IMR-90 (cell line): Measurements from ENCODE around the gene NTN4. TPM values are rescaled to one million over a fixed set of nuclear protein-coding genes. Genes with fewer than 3 reads are reported as not detected.

Source experiments
- ATAC-seq: fragments of 200-7000 bp; cut with Tn5 transposase; 2 replicates; pipeline ENCODE4 v1.9.1; 2020; ENCODE audit warnings: low read depth, mild to moderate bottlenecking, moderate library complexity
- BruUV-seq: library from RNA; stranded (reverse); fragments of 400-500 nt; replicated peaks from 2 replicates; lab custom pipeline; 2021; lab: Mats Ljungman, UMichigan
- CTCF ChIA-PET: fragments of 300-600 bp; formaldehyde crosslinking; extraction: SDS; loops from one replicate; lab custom pipeline; 2021; ENCODE audit warnings: antibody characterized with exemption; lab: Yijun Ruan, JAX
- POLR2A ChIA-PET: fragments of 300-600 bp; sonication (Branson Sonifier 250); formaldehyde crosslinking; loops from one replicate; lab custom pipeline; 2022; ENCODE audit warnings: antibody characterized with exemption; ENCODE audit not compliant: unreplicated experiment; lab: Charles Lee
- DNase-seq: peaks from one replicate; pipeline ENCODE4 v3.0.0; 2013
- H2AFZ ChIP-seq: replicated peaks from 2 replicates; pipeline ENCODE3; 2013; ENCODE audit warnings: low read length, mild to moderate bottlenecking; ENCODE audit not compliant: poor library complexity
- H2AK5ac ChIP-seq: 2 replicates; pipeline ENCODE4 v1.6.1; 2013; ENCODE audit warnings: low read depth, low read length, inconsistent platforms
- H2AK9ac ChIP-seq: replicated peaks from 2 replicates; pipeline ENCODE3; 2013; ENCODE audit warnings: mild to moderate bottlenecking, low read depth, low read length, moderate library complexity; ENCODE audit not compliant: poor library complexity
- H2BK120ac ChIP-seq: 2 replicates; pipeline ENCODE4 v1.6.1; 2013; ENCODE audit warnings: low read depth, low read length, inconsistent platforms
- H2BK15ac ChIP-seq: 3 replicates; pipeline ENCODE4 v1.6.1; 2013; ENCODE audit warnings: low read depth, low read length, inconsistent platforms
- H2BK20ac ChIP-seq: 2 replicates; pipeline ENCODE4 v1.6.1; 2013; ENCODE audit warnings: low read depth, mild to moderate bottlenecking, inconsistent platforms, low read length, moderate library complexity
- H2BK5ac ChIP-seq: 2 replicates; pipeline ENCODE4 v1.6.1; 2013; ENCODE audit warnings: mild to moderate bottlenecking, low read depth, low read length, inconsistent platforms; ENCODE audit not compliant: poor library complexity, severe bottlenecking
- H3K14ac ChIP-seq: replicated peaks from 2 replicates; pipeline ENCODE4 v1.6.1; 2013; ENCODE audit warnings: low read depth, low read length, inconsistent platforms
- H3K18ac ChIP-seq: 2 replicates; pipeline ENCODE4 v1.6.1; 2013; ENCODE audit warnings: low read depth, low read length, control low read depth
- H3K23ac ChIP-seq: 2 replicates; pipeline ENCODE4 v1.6.1; 2013; ENCODE audit warnings: low read depth, low read length, inconsistent platforms
- H3K27ac ChIP-seq: 2 replicates; pipeline ENCODE4 v1.5.1; 2013; ENCODE audit warnings: mild to moderate bottlenecking, control low read depth, low read length; ENCODE audit not compliant: insufficient read depth
- H3K27me3 ChIP-seq: 2 replicates; pipeline ENCODE4 v1.6.1; 2013; ENCODE audit warnings: low read length; ENCODE audit not compliant: control insufficient read depth, insufficient read depth
- H3K36me3 ChIP-seq: 2 replicates; pipeline ENCODE4 v1.6.1; 2013; ENCODE audit warnings: low read length, mixed read lengths; ENCODE audit not compliant: control insufficient read depth, insufficient read depth
- H3K4ac ChIP-seq: 2 replicates; pipeline ENCODE4 v1.6.1; 2013; ENCODE audit warnings: low read depth, low read length, inconsistent platforms
- H3K4me1 ChIP-seq: 2 replicates; pipeline ENCODE4 v1.6.1; 2013; ENCODE audit warnings: low read length, mixed read lengths; ENCODE audit not compliant: control insufficient read depth, insufficient read depth
- H3K4me2 ChIP-seq: 2 replicates; pipeline ENCODE4 v1.6.1; 2013; ENCODE audit warnings: low read depth, mild to moderate bottlenecking, control low read depth, low read length, moderate library complexity
- H3K4me3 ChIP-seq: 2 replicates; pipeline ENCODE4 v1.5.1; 2013; ENCODE audit warnings: low read depth, mild to moderate bottlenecking, control low read depth, low read length, moderate library complexity; ENCODE audit not compliant: insufficient read depth
- H3K56ac ChIP-seq: 2 replicates; pipeline ENCODE4 v1.6.1; 2013; ENCODE audit warnings: low read length, inconsistent platforms; ENCODE audit not compliant: insufficient read depth; ENCODE audit errors: extremely low read depth
- H3K79me1 ChIP-seq, 2 experiments: 2 replicates each; pipeline ENCODE4 v1.6.1; 2013; ENCODE audit warnings: low read length in 2 of 2, inconsistent platforms in 1 of 2, low read depth in 1 of 2
- H3K9ac ChIP-seq: 2 replicates; pipeline ENCODE4 v1.6.1; 2013; ENCODE audit warnings: low read depth, low read length, control low read depth
- H3K9me1 ChIP-seq: 2 replicates; pipeline ENCODE4 v1.6.1; 2013; ENCODE audit warnings: low read length, inconsistent platforms; ENCODE audit not compliant: insufficient read depth
- H3K9me3 ChIP-seq: 2 replicates; pipeline ENCODE4 v1.6.1; 2013; ENCODE audit warnings: low read length; ENCODE audit not compliant: control insufficient read depth, insufficient read depth
- H4K20me1 ChIP-seq: 2 replicates; pipeline ENCODE4 v1.6.1; 2013; ENCODE audit warnings: low read length, inconsistent platforms; ENCODE audit not compliant: insufficient read depth
- H4K5ac ChIP-seq: 2 replicates; pipeline ENCODE4 v1.6.1; 2013; ENCODE audit warnings: mild to moderate bottlenecking, low read depth, low read length, control low read depth
- H4K8ac ChIP-seq, 2 experiments: 2 replicates each; pipeline ENCODE4 v1.6.1; 2013; ENCODE audit warnings: low read depth in 2 of 2, low read length in 2 of 2, control low read depth in 1 of 2, inconsistent platforms in 1 of 2
- H4K91ac ChIP-seq: 2 replicates; pipeline ENCODE4 v1.6.1; 2013; ENCODE audit warnings: low read depth, low read length, inconsistent platforms; ENCODE audit not compliant: insufficient read depth
- BHLHE40 ChIP-seq: fragments of 150-350 bp; IDR thresholded peaks from 2 replicates; pipeline ENCODE4 v1.6.1; 2016; ENCODE audit warnings: mild to moderate bottlenecking, low read depth, low read length
- CEBPB ChIP-seq: IDR thresholded peaks from 2 replicates; pipeline ENCODE4 v1.6.1; 2012; ENCODE audit warnings: low read depth, low read length, improper control_type of control experiment
- CHD1 ChIP-seq: IDR thresholded peaks from 2 replicates; pipeline ENCODE4 v1.6.1; 2012; ENCODE audit warnings: low read depth, low read length, improper control_type of control experiment
- CTCF ChIP-seq: conservative IDR thresholded peaks from 2 replicates; pipeline ENCODE4 v1.5.1; 2012; ENCODE audit warnings: mild to moderate bottlenecking, low read depth, low read length, improper control_type of control experiment
- ELK1 ChIP-seq: fragments of 150-350 bp; IDR thresholded peaks from 2 replicates; pipeline ENCODE4 v1.6.1; 2016; ENCODE audit warnings: low read depth, mild to moderate bottlenecking, low read length, moderate library complexity, borderline replicate concordance
- FOS ChIP-seq: fragments of 150-350 bp; IDR thresholded peaks from 2 replicates; pipeline ENCODE4 v1.6.1; 2016; ENCODE audit warnings: low read depth, low read length
- MAFK ChIP-seq: IDR thresholded peaks from 2 replicates; pipeline ENCODE4 v1.6.1; 2012; ENCODE audit warnings: low read depth, low read length, improper control_type of control experiment
- MAZ ChIP-seq: IDR thresholded peaks from 2 replicates; pipeline ENCODE4 v1.6.1; 2012; ENCODE audit warnings: low read depth, mild to moderate bottlenecking, low read length, improper control_type of control experiment, moderate library complexity, borderline replicate concordance
- MXI1 ChIP-seq: IDR thresholded peaks from 2 replicates; pipeline ENCODE4 v1.6.1; 2012; ENCODE audit warnings: low read depth, mild to moderate bottlenecking, low read length, moderate library complexity, borderline replicate concordance
- NFE2L2 ChIP-seq: fragments of 150-350 bp; IDR thresholded peaks from 2 replicates; pipeline ENCODE4 v1.6.1; 2016; ENCODE audit warnings: low read depth, mild to moderate bottlenecking, low read length
- POLR2A ChIP-seq: IDR thresholded peaks from 2 replicates; pipeline ENCODE4 v1.6.1; 2012; ENCODE audit warnings: mild to moderate bottlenecking, low read depth, low read length
- RAD21 ChIP-seq: IDR thresholded peaks from 2 replicates; pipeline ENCODE4 v1.6.1; 2012; ENCODE audit warnings: low read length, improper control_type of control experiment
- RCOR1 ChIP-seq: IDR thresholded peaks from 2 replicates; pipeline ENCODE4 v1.6.1; 2012; ENCODE audit warnings: mild to moderate bottlenecking, low read length, improper control_type of control experiment; ENCODE audit not compliant: insufficient replicate concordance
- RFX5 ChIP-seq: IDR thresholded peaks from 2 replicates; pipeline ENCODE4 v1.8.0; 2012; ENCODE audit warnings: low read depth, mild to moderate bottlenecking, low read length, moderate library complexity
- SMC3 ChIP-seq: fragments of 150-350 bp; IDR thresholded peaks from 2 replicates; pipeline ENCODE4 v1.6.1; 2016; ENCODE audit warnings: low read depth, mild to moderate bottlenecking, antibody characterized with exemption, low read length, moderate library complexity
- USF2 ChIP-seq: fragments of 150-350 bp; IDR thresholded peaks from 2 replicates; pipeline ENCODE4 v1.6.1; 2017; ENCODE audit warnings: mild to moderate bottlenecking, antibody characterized with exemption, low read length, low read depth
- WGBS, 2 experiments: methylation state at CpG; one replicate each; pipeline versions ENCODE4 v1.1.5 to v1.1.7; 2013; ENCODE audit warnings: missing lambda C conversion rate in 2 of 2; ENCODE audit not compliant: insufficient read length in 1 of 2; ENCODE audit errors: extremely low coverage in 2 of 2; 5-methylcytosine and 5-hydroxymethylcytosine counted together
- dilution Hi-C: fragments of 300-500 bp; cut with HindIII; formaldehyde crosslinking; loops from one replicate; pipeline ENCODE4 v1.14.3; 2018; ENCODE audit warnings: low sequenced_read_pairs; ENCODE audit not compliant: unreplicated experiment
- in situ Hi-C: fragments of 300-500 bp; cut with MboI; formaldehyde crosslinking; loops from 3 replicates; pipeline ENCODE4 v1.14.3; 2019; ENCODE audit warnings: low sequenced_read_pairs, inconsistent platforms, mixed read lengths
- intact Hi-C: fragments of 100-400 bp; cut with micrococcal nuclease; formaldehyde crosslinking; loops from 2 replicates; pipeline ENCODE4 v1.10.0; 2022
- polyA plus RNA-seq, 3 experiments: library from polyadenylated mRNA; depleted of rRNA; stranded (reverse); fragments of >200 nt; gene quantifications; 2 replicates each; pipeline ENCODE4 v1.2.3, GENCODE V29; 2012; ENCODE audit warnings: low replicate concordance in 1 of 3
- total RNA-seq: library from RNA; depleted of rRNA; stranded (reverse); fragments of >200 nt; gene quantifications from 2 replicates; pipeline ENCODE4 v1.2.3, GENCODE V29; 2012

Gene NTN4
- total and polyA plus RNA-seq, 2 of the 4 experiments (the other 2 are of a cell fraction) = 54.6 to 56.6 TPM

- in situ Hi-C loops = no loop called here
- POLR2A ChIA-PET = interaction anchor here (0.7 kb wide), 1 partner anchor 20 kb away, joined by 4 read pairs; no protein-coding TSS in a partner anchor
- Histone ChIP-seq H4K91ac (no peak overlapping the region), H3K9me3 (no peaks in the 10 kb centered on the region), H4K20me1 (peaks cover 2% of the 10 kb centered on the region; the same call in 1 of the 2 replicates), H3K23ac (no peak overlapping the region), H3K9ac (no peak overlapping the region), H2BK15ac (no peak overlapping the region), H3K4me1 (peaks cover 4% of the 10 kb centered on the region; the same call in 1 of the 2 replicates), H3K79me1 (peaks cover 2 to 35% of the 10 kb centered on the region in 2 experiments; a peak in 3 of 4 replicates), H2AFZ (no peak overlapping the region), H2BK5ac (no peak overlapping the region), H3K4me3 (no peak overlapping the region), H2BK120ac (no peak overlapping the region), H3K9me1 (peaks cover 7% of the 10 kb centered on the region; the same call in 1 of the 2 replicates), H3K14ac (no peak overlapping the region), H3K27ac (no peak overlapping the region), H3K4ac (no peak overlapping the region), H3K36me3 (peaks cover 3% of the 10 kb centered on the region; the same call in 1 of the 2 replicates), H2BK20ac (no peak overlapping the region), H2AK5ac (no peak overlapping the region), H3K18ac (no peak overlapping the region), H4K8ac (no peak overlapping the region), H2AK9ac (no peak overlapping the region), H3K27me3 (no peaks in the 10 kb centered on the region), H4K5ac (no peak overlapping the region), H3K56ac (no peak overlapping the region), H3K4me2 (no peak overlapping the region)
- no TSS peak for BruUV-seq
- intact Hi-C loops = no loop called here
- no CpG with 5 or more reads among the region's 3 CpGs for WGBS, 2 experiments
- no peak for ATAC-seq
- TF ChIP-seq CTCF (no peak), RAD21 (no peak), ELK1 (no peak), POLR2A (no peak), NFE2L2 (no peak), CEBPB (no peak), RFX5 (no peak), BHLHE40 (no peak), RCOR1 (no peak), MAFK (no peak), FOS (no peak), CHD1 (no peak), USF2 (no peak), SMC3 (no peak), MXI1 (no peak), MAZ (no peak)
- no peak for DNase-seq
- dilution Hi-C loops = no loop called here
- CTCF ChIA-PET = interaction anchor here (0.7 kb wide), 1 partner anchor 263 kb away, joined by 4 read pairs; no protein-coding TSS in a partner anchor
Observed at GRCh38 chr12:95759039-95759438, 31.5 kb downstream of the NTN4 start.
